ENCODE measurements around the gene SND1.

DNA sequence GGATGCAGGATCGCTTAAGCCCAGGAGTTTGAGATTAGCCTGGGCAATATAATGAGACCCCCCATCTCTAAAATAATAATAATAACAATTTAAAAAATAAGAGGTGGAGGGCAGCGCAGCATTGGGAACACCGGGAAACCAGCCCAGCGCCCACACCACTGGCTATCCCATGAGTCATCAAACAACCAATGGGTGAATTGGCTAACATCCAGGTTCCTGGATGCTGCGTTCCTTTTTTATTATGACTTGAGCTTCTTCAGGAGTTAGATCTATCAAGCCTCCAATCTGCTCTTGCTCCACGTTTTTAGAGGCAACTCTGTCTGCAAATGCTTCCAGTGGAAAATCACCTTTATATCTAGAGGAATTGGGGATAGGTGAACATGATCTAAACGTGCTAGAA lies 389.2 kb downstream of the SND1 start:
- TF ChIP-seq EZH2 (IDR thresholded peaks at IDR 0.05; ENCODE audit: borderline replicate concordance, low read length) (no peak), CTCF (IDR thresholded peaks at IDR 0.05; ENCODE audit: low read length) (no peak)

Data from OCI-LY1 (cell line).